AG10803 (cell line): ENCODE results near the gene MALSU1.

Experiments used
- DNase-seq: peaks from one replicate; pipeline ENCODE4 v3.0.0; 2010; ENCODE audit warnings: low read depth
- H3K4me3 ChIP-seq: 2 replicates; pipeline ENCODE4 v1.5.1; 2011; ENCODE audit warnings: mild to moderate bottlenecking, low read length, control low read depth
- CTCF ChIP-seq: conservative IDR thresholded peaks from 2 replicates; pipeline ENCODE4 v1.5.1; 2011; ENCODE audit warnings: mild to moderate bottlenecking, low read length, control low read depth, inconsistent platforms

Gene MALSU1

GRCh38 chr7:23341846-23342598 lies 42.9 kb downstream of the MALSU1 start:
- DNase-seq, result no peak
- TF ChIP-seq CTCF, result no peak
- no peak overlapping the region for H3K4me3 ChIP-seq

- no peak overlapping the region for H3K4me3 ChIP-seq
- no peak for TF ChIP-seq CTCF
- DNase-seq, result no peak
Measured at GRCh38 chr7:23343102-23343501, 44.0 kb downstream of the MALSU1 start.

- no peak for TF ChIP-seq CTCF
- H3K4me3 ChIP-seq, result no peak overlapping the region
- DNase-seq, result no peak
Measured at GRCh38 chr7:23343806-23344475, 44.8 kb downstream of the MALSU1 start.

GRCh38 chr7:23345601-23346000 lies 46.5 kb downstream of the MALSU1 start:
- TF ChIP-seq CTCF, result no peak
- no peak for DNase-seq
- no peak overlapping the region for H3K4me3 ChIP-seq

GRCh38 chr7:23346316-23346715 lies 47.2 kb downstream of the MALSU1 start:
- DNase-seq, result no peak
- H3K4me3 ChIP-seq, result no peak overlapping the region

GRCh38 chr7:23347033-23347681 lies 48.0 kb downstream of the MALSU1 start:
- DNase-seq, result no peak
- no peak overlapping the region for H3K4me3 ChIP-seq
- TF ChIP-seq CTCF, result no peak

More at GRCh38 chr7:23346316-23346715, 47.2 kb downstream of the MALSU1 start:
- TF ChIP-seq CTCF, result no peak

GRCh38 chr7:23347682-23348180 lies 48.6 kb downstream of the MALSU1 start:
- peak; percentile 81 for DNase-seq
- no peak for TF ChIP-seq CTCF
- no peak overlapping the region for H3K4me3 ChIP-seq
